ENCODE measurements around the gene MED15.

MED15 gene

GRCh38 chr22:20563941-20564371 lies 56.5 kb downstream of the MED15 start:
- TF ChIP-seq CTCF (IDR thresholded peaks at IDR 0.05) = no peak

GRCh38 chr22:20565079-20565734 lies 57.8 kb downstream of the MED15 start:
- TF ChIP-seq CTCF (IDR thresholded peaks at IDR 0.05) = no peak

- no peak for TF ChIP-seq CTCF (IDR thresholded peaks at IDR 0.05)
These were observed 58.4 kb downstream of the MED15 start for GRCh38 chr22:20565761-20566160.

GRCh38 chr22:20566420-20567260 lies 59.2 kb downstream of the MED15 start:
- TF ChIP-seq CTCF (IDR thresholded peaks at IDR 0.05) = no peak

- no peak for TF ChIP-seq CTCF (IDR thresholded peaks at IDR 0.05)
These were observed 60.0 kb downstream of the MED15 start for GRCh38 chr22:20567371-20567847.

GRCh38 chr22:20567993-20568417 lies 60.6 kb downstream of the MED15 start:
- TF ChIP-seq CTCF (IDR thresholded peaks at IDR 0.05) = peak; percentile 55

GRCh38 chr22:20568502-20569058 lies 61.2 kb downstream of the MED15 start:
- no peak for TF ChIP-seq CTCF (IDR thresholded peaks at IDR 0.05)
